ENCODE data around the gene WSCD2. TPM values are rescaled to one million over a fixed set of nuclear protein-coding genes. Genes with fewer than 3 reads are reported as not detected.

Gene WSCD2
- total RNA-seq, 2 experiments from 2014 or later = not detected

DNA sequence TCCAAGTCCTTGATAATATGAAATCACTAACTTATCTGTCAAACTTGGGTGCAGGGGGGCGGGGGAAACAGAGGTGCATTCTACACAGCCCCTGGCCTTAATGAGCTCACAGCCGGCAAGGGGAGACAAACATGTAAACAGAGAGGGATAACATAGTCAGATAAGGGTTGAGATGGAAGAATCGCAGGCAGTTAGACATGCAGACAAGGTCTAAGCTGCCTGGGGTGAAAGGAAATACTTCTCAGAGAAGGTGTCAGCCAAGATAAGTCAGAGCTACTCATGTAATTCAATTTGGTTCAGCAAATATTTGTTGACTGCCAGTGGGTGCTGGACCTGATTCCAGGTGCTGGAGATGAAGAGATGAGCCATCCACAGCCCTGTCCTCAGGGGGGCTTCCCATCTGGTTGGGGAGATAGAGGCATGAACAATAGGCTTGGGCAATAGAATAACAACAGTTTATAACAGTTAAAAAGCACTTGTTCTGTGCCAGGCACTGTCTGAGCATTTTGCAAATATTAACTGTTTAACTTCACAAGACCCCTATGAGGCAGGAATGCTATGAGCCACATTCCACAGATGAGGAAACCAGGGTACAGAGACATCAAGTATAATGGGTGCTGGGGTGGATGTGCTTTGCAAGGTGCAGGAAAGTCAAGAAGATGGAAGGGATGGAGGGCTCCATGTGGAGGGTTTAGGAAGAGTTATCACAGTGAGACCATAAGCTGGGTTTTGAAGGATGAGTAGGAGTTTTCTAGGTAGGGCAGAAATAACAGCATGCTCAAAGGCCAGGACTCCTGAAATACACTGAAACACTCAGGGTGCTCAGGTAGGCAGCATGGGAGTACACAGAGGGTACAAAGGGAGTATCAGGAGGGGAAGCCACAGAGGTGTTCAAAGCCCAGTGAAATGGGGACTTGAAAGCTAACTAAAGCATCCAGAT, 79.0 kb downstream of the WSCD2 start:
- Mint-ChIP-seq H3K4me3 (no peak overlapping the region), H3K27me3 (peaks cover 35% of the 10 kb centered on the region), H3K27ac (no peak overlapping the region), H3K36me3 (ENCODE audit: low read depth) (no peaks in the 10 kb centered on the region), H3K9me3 (no peaks in the 10 kb centered on the region), H3K4me1 (ENCODE audit: low read depth) (no peaks in the 10 kb centered on the region)
- intact Hi-C loops (cut with DNase I, micrococcal nuclease) = no loop called here
- H3K27me3 ChIP-seq (ENCODE audit: control insufficient read depth in 1 of 2, insufficient read depth in 2 of 2, low read length in 2 of 2) = peaks cover 4 to 7% of the 10 kb centered on the region in 2 experiments
- H3K27ac ChIP-seq (ENCODE audit: low read depth in 1 of 2, low read length in 2 of 2) = no peak overlapping the region
- no peaks in the 10 kb centered on the region for H3K4me1 ChIP-seq (ENCODE audit: insufficient read depth, low read length)
- H3K36me3 ChIP-seq (ENCODE audit: insufficient read depth, low read length) = no peaks in the 10 kb centered on the region
- no peak overlapping the region for H3K4me3 ChIP-seq (ENCODE audit: low read length)
- ATAC-seq (ENCODE audit: poor library complexity) (no peak), DNase-seq (no peak)
- TF ChIP-seq, protein P1, sequence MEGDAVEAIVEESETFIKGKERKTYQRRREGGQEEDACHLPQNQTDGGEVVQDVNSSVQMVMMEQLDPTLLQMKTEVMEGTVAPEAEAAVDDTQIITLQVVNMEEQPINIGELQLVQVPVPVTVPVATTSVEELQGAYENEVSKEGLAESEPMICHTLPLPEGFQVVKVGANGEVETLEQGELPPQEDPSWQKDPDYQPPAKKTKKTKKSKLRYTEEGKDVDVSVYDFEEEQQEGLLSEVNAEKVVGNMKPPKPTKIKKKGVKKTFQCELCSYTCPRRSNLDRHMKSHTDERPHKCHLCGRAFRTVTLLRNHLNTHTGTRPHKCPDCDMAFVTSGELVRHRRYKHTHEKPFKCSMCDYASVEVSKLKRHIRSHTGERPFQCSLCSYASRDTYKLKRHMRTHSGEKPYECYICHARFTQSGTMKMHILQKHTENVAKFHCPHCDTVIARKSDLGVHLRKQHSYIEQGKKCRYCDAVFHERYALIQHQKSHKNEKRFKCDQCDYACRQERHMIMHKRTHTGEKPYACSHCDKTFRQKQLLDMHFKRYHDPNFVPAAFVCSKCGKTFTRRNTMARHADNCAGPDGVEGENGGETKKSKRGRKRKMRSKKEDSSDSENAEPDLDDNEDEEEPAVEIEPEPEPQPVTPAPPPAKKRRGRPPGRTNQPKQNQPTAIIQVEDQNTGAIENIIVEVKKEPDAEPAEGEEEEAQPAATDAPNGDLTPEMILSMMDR (IDR thresholded peaks at IDR 0.05) = no peak
- CTCF ChIA-PET = no interaction called here
- POLR2A ChIA-PET = no interaction called here
- peaks cover 0 to 6% of the 10 kb centered on the region in 2 experiments for H3K9me3 ChIP-seq (ENCODE audit: control insufficient read depth in 1 of 2, insufficient read depth in 1 of 2, low read length in 2 of 2)

DNA sequence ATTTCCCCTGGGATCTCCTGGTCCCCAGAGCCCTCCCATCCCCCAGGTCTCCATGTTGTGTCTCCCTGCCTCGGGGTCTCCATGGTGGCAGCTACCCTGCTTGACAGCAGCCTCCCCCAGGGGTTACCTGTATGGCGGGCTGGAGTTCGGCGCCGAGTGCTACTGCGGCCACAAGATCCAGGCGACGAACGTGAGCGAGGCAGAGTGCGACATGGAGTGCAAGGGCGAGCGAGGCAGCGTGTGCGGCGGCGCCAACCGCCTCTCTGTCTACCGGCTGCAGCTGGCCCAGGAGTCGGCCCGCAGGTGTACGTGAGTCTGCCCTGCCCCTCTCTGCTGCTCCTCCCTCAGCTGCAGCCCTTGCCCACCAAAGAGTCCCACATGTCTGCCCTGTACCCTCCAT, 80.9 kb downstream of the WSCD2 start:
- CTCF ChIA-PET = no interaction called here
- Mint-ChIP-seq H3K9me3 (no peaks in the 10 kb centered on the region), H3K36me3 (ENCODE audit: low read depth) (no peaks in the 10 kb centered on the region), H3K4me3 (no peak overlapping the region), H3K4me1 (ENCODE audit: low read depth) (no peaks in the 10 kb centered on the region), H3K27ac (no peak overlapping the region), H3K27me3 (peaks cover 44% of the 10 kb centered on the region)
- Histone ChIP-seq H3K36me3 (ENCODE audit: insufficient read depth, low read length) (no peaks in the 10 kb centered on the region), H3K4me3 (ENCODE audit: low read length) (no peak overlapping the region), H3K4me1 (ENCODE audit: insufficient read depth, low read length) (no peaks in the 10 kb centered on the region), H3K27me3 (ENCODE audit: control insufficient read depth in 1 of 2, insufficient read depth in 2 of 2, low read length in 2 of 2) (peaks cover 4 to 5% of the 10 kb centered on the region in 2 experiments), H3K27ac (ENCODE audit: low read depth in 1 of 2, low read length in 2 of 2) (no peak overlapping the region), H3K9me3 (ENCODE audit: control insufficient read depth in 1 of 2, insufficient read depth in 1 of 2, low read length in 2 of 2) (peaks cover 0 to 6% of the 10 kb centered on the region in 2 experiments)
- TF ChIP-seq, protein P1 (IDR thresholded peaks at IDR 0.05) = no peak
- DNase-seq (no peak), ATAC-seq (ENCODE audit: poor library complexity) (no peak)
- intact Hi-C loops (cut with DNase I, micrococcal nuclease) = no loop called here
- POLR2A ChIA-PET = no interaction called here

DNA sequence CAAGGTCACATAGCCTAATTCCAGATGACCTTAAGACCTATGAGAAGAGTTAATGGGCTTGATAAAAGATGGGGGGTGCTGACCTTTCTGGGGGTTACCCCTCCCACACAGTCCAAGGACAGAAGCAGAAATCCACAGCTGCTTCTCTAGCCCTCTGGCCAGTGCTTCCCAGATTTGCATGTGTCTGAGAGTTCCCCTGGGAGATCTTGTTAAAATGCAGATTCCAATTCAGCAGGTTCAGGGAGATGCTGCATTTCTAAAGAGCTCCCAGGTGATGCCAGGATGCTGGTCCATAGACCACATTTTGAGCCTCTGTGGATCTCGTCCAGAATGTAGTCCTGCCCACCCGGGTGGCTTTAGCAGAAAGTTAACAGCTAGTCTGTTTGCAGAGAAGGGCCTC, 82.1 kb downstream of the WSCD2 start:
- TF ChIP-seq, protein P1 (IDR thresholded peaks at IDR 0.05) = no peak
- Histone ChIP-seq H3K9me3 (ENCODE audit: control insufficient read depth in 1 of 2, insufficient read depth in 1 of 2, low read length in 2 of 2) (peaks cover 0 to 6% of the 10 kb centered on the region in 2 experiments), H3K27ac (ENCODE audit: low read depth in 1 of 2, low read length in 2 of 2) (no peak overlapping the region), H3K4me3 (ENCODE audit: low read length) (no peak overlapping the region), H3K4me1 (ENCODE audit: insufficient read depth, low read length) (no peaks in the 10 kb centered on the region), H3K27me3 (ENCODE audit: control insufficient read depth in 1 of 2, insufficient read depth in 2 of 2, low read length in 2 of 2) (peaks cover 4 to 10% of the 10 kb centered on the region in 2 experiments), H3K36me3 (ENCODE audit: insufficient read depth, low read length) (no peaks in the 10 kb centered on the region)
- DNase-seq = no peak
- ChIA-PET POLR2A (no interaction called here), CTCF (no interaction called here)
- intact Hi-C loops (cut with DNase I, micrococcal nuclease) = no loop called here
- Mint-ChIP-seq H3K27ac (no peak overlapping the region), H3K4me1 (ENCODE audit: low read depth) (no peaks in the 10 kb centered on the region), H3K27me3 (peaks cover 51% of the 10 kb centered on the region), H3K9me3 (no peaks in the 10 kb centered on the region), H3K4me3 (no peak overlapping the region), H3K36me3 (ENCODE audit: low read depth) (no peaks in the 10 kb centered on the region)
- no peak for ATAC-seq (ENCODE audit: poor library complexity)

All from CD4-positive, alpha-beta T cell (primary cell).